K562 (cell line): ENCODE measurements around the gene B3GALT4. TPM values are rescaled to one million over a fixed set of nuclear protein-coding genes. Genes with fewer than 3 reads are reported as not detected.

Source experiments
- EZH2 ChIP-seq: IDR thresholded peaks from 2 replicates; pipeline ENCODE4 v1.6.1; 2012; ENCODE audit warnings: low read depth, mild to moderate bottlenecking, inconsistent platforms, low read length, borderline replicate concordance
- GTF2E2 ChIP-seq: fragments of 200-800 bp; sonication (Bioruptor generic); IDR thresholded peaks from 2 replicates; pipeline ENCODE4 v1.6.1; 2016; ENCODE audit warnings: missing genetic modification characterization, missing compliant biosample characterization
- HMGXB4 ChIP-seq: sonication (generic); formaldehyde crosslinking; IDR thresholded peaks from 2 replicates; pipeline ENCODE4 v1.8.1; 2023; ENCODE audit warnings: mild to moderate bottlenecking, missing genetic modification reagents
- KLF13 ChIP-seq: fragments of 450-650 bp; IDR thresholded peaks from 2 replicates; pipeline ENCODE4 v1.6.1; 2016; ENCODE audit warnings: missing genetic modification characterization, low read depth, mild to moderate bottlenecking, missing compliant biosample characterization, moderate library complexity, borderline replicate concordance
- NCOA1 ChIP-seq: fragments of 450-650 bp; IDR thresholded peaks from 2 replicates; pipeline ENCODE4 v1.6.1; 2016; ENCODE audit warnings: low read depth
- NELFE ChIP-seq: IDR thresholded peaks from 2 replicates; pipeline ENCODE4 v1.6.1; 2011; ENCODE audit warnings: mild to moderate bottlenecking; ENCODE audit not compliant: insufficient read depth, insufficient read length
- NFXL1 ChIP-seq: fragments of 450-650 bp; formaldehyde crosslinking; IDR thresholded peaks from 2 replicates; pipeline ENCODE4 v1.4.0; 2021; ENCODE audit warnings: mild to moderate bottlenecking
- SMARCA5 ChIP-seq: fragments of 450-650 bp; IDR thresholded peaks from 2 replicates; pipeline ENCODE4 v1.6.1; 2016
- ZBTB17 ChIP-seq: fragments of 450-650 bp; formaldehyde crosslinking; IDR thresholded peaks from 2 replicates; pipeline ENCODE4 v1.4.0; 2020; ENCODE audit warnings: mild to moderate bottlenecking
- ZNF57 ChIP-seq: fragments of 450-650 bp; formaldehyde crosslinking; IDR thresholded peaks from 2 replicates; pipeline ENCODE4 v1.4.0; 2020; ENCODE audit warnings: mild to moderate bottlenecking, moderate library complexity
- ZNF589 ChIP-seq: fragments of 200-800 bp; sonication (Bioruptor generic); IDR thresholded peaks from 2 replicates; pipeline ENCODE4 v1.6.1; 2016; ENCODE audit warnings: low read depth, missing genetic modification characterization, missing compliant biosample characterization
- polyA plus RNA-seq, 8 experiments: library from polyadenylated mRNA; depleted of rRNA in 4 of 8; stranded (reverse) in 5 of 8; unstranded in 3 of 8; fragments of >200 nt; fragmentation: Nextera tagmentation in 2 of 8; fragmentation: Illumina TruSeq in 1 of 8; extraction: Ambion mirVana in 2 of 8; extraction: Trizol in 1 of 8; gene quantifications; 2 replicates each; pipeline versions ENCODE4 v1.2.1 to v1.2.3, GENCODE V29; 2011 to 2014; ENCODE audit warnings: inconsistent platforms in 1 of 8, missing spikeins in 1 of 8
- total RNA-seq, 7 experiments: library from RNA; depleted of rRNA in 6 of 7; stranded (reverse); fragments of >200 nt in 6 of 7; fragmentation: Illumina TruSeq in 2 of 7; extraction: Trizol in 2 of 7; gene quantifications; 2 replicates each; pipeline versions ENCODE4 v1.2.1 to v1.2.3, GENCODE V29; 2011 to 2021; ENCODE audit warnings: low replicate concordance in 1 of 7
- TF ChIP-seq, protein P1 (sequence below): sonication (generic); formaldehyde crosslinking; IDR thresholded peaks from 2 replicates; pipeline ENCODE4 v1.8.0; 2022; ENCODE audit warnings: mild to moderate bottlenecking, missing genetic modification reagents, borderline replicate concordance
- TF ChIP-seq, protein P2 (sequence below): sonication (generic); formaldehyde crosslinking; IDR thresholded peaks from 2 replicates; pipeline ENCODE4 v1.8.0; 2022; ENCODE audit warnings: mild to moderate bottlenecking, missing genetic modification reagents

B3GALT4 gene
- total and polyA plus RNA-seq, 9 of the 15 experiments (the other 6 are each of a cell fraction or from before 2014, with no cell fraction given) = 0.11 to 1.3 (median 0.53) TPM; not detected in 1

- TF ChIP-seq, protein P1, sequence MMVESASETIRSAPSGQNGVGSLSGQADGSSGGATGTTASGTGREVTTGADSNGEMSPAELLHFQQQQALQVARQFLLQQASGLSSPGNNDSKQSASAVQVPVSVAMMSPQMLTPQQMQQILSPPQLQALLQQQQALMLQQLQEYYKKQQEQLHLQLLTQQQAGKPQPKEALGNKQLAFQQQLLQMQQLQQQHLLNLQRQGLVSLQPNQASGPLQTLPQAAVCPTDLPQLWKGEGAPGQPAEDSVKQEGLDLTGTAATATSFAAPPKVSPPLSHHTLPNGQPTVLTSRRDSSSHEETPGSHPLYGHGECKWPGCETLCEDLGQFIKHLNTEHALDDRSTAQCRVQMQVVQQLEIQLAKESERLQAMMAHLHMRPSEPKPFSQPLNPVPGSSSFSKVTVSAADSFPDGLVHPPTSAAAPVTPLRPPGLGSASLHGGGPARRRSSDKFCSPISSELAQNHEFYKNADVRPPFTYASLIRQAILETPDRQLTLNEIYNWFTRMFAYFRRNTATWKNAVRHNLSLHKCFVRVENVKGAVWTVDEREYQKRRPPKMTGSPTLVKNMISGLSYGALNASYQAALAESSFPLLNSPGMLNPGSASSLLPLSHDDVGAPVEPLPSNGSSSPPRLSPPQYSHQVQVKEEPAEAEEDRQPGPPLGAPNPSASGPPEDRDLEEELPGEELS (CRISPR knock-in tag) = peak; percentile 58; the same call in 1 of the 2 replicates
- TF ChIP-seq GTF2E2 (tag) (peak; percentile 98), NELFE (no peak), ZNF589 (CRISPR knock-in tag) (0 out of 2 replicates have a peak, but pooled peaks have one; percentile 35), ZBTB17 (peak; percentile 74; the same call in 1 of the 2 replicates), EZH2 (no peak), NFXL1 (CRISPR knock-in tag) (0 out of 2 replicates have a peak, but pooled peaks have one; percentile 18), KLF13 (tag) (peak; percentile 59; the same call in 1 of the 2 replicates), NCOA1 (peak; percentile 100), SMARCA5 (0 out of 2 replicates have a peak, but pooled peaks have one; percentile 10), HMGXB4 (CRISPR knock-in tag) (peak; percentile 86), ZNF57 (CRISPR knock-in tag) (0 out of 2 replicates have a peak, but pooled peaks have one; percentile 22)
- TF ChIP-seq, protein P2, sequence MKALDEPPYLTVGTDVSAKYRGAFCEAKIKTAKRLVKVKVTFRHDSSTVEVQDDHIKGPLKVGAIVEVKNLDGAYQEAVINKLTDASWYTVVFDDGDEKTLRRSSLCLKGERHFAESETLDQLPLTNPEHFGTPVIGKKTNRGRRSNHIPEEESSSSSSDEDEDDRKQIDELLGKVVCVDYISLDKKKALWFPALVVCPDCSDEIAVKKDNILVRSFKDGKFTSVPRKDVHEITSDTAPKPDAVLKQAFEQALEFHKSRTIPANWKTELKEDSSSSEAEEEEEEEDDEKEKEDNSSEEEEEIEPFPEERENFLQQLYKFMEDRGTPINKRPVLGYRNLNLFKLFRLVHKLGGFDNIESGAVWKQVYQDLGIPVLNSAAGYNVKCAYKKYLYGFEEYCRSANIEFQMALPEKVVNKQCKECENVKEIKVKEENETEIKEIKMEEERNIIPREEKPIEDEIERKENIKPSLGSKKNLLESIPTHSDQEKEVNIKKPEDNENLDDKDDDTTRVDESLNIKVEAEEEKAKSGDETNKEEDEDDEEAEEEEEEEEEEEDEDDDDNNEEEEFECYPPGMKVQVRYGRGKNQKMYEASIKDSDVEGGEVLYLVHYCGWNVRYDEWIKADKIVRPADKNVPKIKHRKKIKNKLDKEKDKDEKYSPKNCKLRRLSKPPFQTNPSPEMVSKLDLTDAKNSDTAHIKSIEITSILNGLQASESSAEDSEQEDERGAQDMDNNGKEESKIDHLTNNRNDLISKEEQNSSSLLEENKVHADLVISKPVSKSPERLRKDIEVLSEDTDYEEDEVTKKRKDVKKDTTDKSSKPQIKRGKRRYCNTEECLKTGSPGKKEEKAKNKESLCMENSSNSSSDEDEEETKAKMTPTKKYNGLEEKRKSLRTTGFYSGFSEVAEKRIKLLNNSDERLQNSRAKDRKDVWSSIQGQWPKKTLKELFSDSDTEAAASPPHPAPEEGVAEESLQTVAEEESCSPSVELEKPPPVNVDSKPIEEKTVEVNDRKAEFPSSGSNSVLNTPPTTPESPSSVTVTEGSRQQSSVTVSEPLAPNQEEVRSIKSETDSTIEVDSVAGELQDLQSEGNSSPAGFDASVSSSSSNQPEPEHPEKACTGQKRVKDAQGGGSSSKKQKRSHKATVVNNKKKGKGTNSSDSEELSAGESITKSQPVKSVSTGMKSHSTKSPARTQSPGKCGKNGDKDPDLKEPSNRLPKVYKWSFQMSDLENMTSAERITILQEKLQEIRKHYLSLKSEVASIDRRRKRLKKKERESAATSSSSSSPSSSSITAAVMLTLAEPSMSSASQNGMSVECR (CRISPR knock-in tag) = peak; percentile 81
These were observed 5.3 kb upstream of the B3GALT4 start, which contains the start of the genes RPS18 and VPS52 (continued) for GRCh38 chr6:33271468-33272274.
